HEK293 (cell line): ENCODE measurements around the gene CFAP221.

Source experiments
- CTCF ChIP-seq: fragments of 450-650 bp; formaldehyde crosslinking; IDR thresholded peaks from 2 replicates; pipeline ENCODE4 v1.5.1; 2016; ENCODE audit warnings: missing biosample characterization, missing genetic modification characterization
- ZNF777 ChIP-seq: fragments of 450-650 bp; formaldehyde crosslinking; IDR thresholded peaks from 2 replicates; pipeline ENCODE4 v1.5.1; 2017; ENCODE audit warnings: missing biosample characterization, missing genetic modification characterization, borderline replicate concordance
- TF ChIP-seq, protein P1 (sequence below): IDR thresholded peaks from 2 replicates; pipeline ENCODE4 v1.6.1; 2011; ENCODE audit warnings: mild to moderate bottlenecking, low read depth, low read length, borderline replicate concordance

DNA sequence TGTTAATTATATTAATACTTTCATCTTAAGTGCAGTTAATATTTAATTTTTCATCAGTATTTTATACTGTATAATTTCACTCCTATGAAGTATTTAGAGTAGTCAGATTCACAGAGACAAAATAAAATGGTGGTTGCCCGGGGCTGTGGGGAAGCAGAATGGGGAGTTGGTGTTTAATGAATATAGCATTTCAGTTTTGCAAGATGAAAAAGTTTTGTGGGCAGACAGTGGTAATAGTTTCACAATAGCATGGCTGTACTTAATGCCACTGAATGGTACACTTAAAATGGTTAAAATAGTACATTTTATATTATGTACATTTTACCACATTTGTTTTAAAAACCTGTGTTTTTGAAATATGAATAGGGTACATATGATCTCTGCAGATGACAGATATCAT lies 31.2 kb downstream of the CFAP221 start:
- no peak for TF ChIP-seq CTCF (tag by site-specific recombination)
- TF ChIP-seq, protein P1, sequence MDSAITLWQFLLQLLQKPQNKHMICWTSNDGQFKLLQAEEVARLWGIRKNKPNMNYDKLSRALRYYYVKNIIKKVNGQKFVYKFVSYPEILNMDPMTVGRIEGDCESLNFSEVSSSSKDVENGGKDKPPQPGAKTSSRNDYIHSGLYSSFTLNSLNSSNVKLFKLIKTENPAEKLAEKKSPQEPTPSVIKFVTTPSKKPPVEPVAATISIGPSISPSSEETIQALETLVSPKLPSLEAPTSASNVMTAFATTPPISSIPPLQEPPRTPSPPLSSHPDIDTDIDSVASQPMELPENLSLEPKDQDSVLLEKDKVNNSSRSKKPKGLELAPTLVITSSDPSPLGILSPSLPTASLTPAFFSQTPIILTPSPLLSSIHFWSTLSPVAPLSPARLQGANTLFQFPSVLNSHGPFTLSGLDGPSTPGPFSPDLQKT, result no peak
- no peak for TF ChIP-seq ZNF777
